ENCODE measurements around the gene BST2.

- TF ChIP-seq, protein P1, sequence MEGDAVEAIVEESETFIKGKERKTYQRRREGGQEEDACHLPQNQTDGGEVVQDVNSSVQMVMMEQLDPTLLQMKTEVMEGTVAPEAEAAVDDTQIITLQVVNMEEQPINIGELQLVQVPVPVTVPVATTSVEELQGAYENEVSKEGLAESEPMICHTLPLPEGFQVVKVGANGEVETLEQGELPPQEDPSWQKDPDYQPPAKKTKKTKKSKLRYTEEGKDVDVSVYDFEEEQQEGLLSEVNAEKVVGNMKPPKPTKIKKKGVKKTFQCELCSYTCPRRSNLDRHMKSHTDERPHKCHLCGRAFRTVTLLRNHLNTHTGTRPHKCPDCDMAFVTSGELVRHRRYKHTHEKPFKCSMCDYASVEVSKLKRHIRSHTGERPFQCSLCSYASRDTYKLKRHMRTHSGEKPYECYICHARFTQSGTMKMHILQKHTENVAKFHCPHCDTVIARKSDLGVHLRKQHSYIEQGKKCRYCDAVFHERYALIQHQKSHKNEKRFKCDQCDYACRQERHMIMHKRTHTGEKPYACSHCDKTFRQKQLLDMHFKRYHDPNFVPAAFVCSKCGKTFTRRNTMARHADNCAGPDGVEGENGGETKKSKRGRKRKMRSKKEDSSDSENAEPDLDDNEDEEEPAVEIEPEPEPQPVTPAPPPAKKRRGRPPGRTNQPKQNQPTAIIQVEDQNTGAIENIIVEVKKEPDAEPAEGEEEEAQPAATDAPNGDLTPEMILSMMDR (IDR thresholded peaks at IDR 0.05; ENCODE audit: insufficient read depth, low read depth, low read length): no peak
- no peak for TF ChIP-seq EZH2 (IDR thresholded peaks at IDR 0.05; ENCODE audit: insufficient read depth, low read length)
These were observed 6.4 kb downstream of the BST2 start for GRCh38 chr19:17398902-17399527.
